PC-9 (cell line): ENCODE results near the gene BTBD1.
A peak's percentile ranks its signal among the peaks of the same experiment; 100 is the strongest.
"Not testable (repeated sequence)": the region's sequence is repeated elsewhere in the genome, so short reads cannot be mapped to it uniquely, and the experiment has no call there.

Source experiments
- EZH2 ChIP-seq: fragments of 200-600 bp; sonication (generic); IDR thresholded peaks from 2 replicates; pipeline ENCODE4 v1.8.0; 2017; ENCODE audit warnings: antibody characterized with exemption, low read depth
- TF ChIP-seq, protein P1 (sequence below): fragments of 200-600 bp; sonication (generic); conservative IDR thresholded peaks from 2 replicates; pipeline ENCODE4 v1.6.1; 2017; ENCODE audit warnings: mixed run types, antibody characterized with exemption, mild to moderate bottlenecking, moderate library complexity

DNA sequence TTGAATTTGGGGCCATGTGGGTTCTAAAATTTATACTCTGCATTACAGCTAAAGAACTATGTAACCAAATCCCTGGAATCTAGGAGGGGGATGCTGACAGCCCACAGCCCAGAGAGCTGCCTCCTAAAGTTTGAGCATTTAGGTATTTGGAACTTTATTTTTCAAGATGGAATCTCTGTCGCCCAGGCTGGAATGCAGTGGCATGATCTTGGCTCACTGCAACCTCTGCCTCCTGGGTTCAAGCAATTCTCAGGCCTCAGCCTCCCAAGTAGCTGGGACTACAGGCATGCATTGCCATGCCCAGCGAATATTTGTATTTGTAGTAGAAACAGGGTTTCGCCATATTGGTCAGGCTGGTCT, 66.4 kb downstream of the BTBD1 start:
- TF ChIP-seq EZH2, result not testable (repeated sequence)
- TF ChIP-seq, protein P1, sequence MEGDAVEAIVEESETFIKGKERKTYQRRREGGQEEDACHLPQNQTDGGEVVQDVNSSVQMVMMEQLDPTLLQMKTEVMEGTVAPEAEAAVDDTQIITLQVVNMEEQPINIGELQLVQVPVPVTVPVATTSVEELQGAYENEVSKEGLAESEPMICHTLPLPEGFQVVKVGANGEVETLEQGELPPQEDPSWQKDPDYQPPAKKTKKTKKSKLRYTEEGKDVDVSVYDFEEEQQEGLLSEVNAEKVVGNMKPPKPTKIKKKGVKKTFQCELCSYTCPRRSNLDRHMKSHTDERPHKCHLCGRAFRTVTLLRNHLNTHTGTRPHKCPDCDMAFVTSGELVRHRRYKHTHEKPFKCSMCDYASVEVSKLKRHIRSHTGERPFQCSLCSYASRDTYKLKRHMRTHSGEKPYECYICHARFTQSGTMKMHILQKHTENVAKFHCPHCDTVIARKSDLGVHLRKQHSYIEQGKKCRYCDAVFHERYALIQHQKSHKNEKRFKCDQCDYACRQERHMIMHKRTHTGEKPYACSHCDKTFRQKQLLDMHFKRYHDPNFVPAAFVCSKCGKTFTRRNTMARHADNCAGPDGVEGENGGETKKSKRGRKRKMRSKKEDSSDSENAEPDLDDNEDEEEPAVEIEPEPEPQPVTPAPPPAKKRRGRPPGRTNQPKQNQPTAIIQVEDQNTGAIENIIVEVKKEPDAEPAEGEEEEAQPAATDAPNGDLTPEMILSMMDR, result 0 out of 2 replicates have a peak, but pooled peaks have one; percentile 12
